GM19043 (cell line): ENCODE data around the gene PPP1R18.

Source experiments
- ATAC-seq: cut with Tn5 transposase; IDR thresholded peaks from one replicate; pipeline ENCODE4 v1.9.1; 2021; ENCODE audit warnings: low read depth; ENCODE audit not compliant: unreplicated experiment

The PPP1R18 gene

DNA sequence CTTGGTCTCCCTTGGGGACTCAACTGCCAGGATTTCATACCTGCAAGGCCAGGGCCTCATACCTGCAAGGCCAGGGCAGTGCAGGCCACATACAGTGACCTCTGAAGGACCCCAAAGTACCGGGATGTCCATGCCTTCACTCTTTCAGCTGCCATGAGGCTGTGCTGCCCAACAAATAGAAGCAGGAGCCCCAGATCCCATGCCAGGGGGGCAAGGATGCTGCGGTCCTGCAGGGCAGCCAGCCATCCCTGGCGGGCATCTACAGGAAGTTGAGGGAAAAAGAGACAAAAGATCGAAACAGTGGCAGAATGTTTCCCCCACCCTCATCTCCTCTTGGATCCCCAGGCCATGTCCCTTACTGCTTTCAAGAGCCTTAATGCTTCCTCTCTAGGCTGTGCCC is 3.5 kb upstream of the PPP1R18 start:
- no peak for ATAC-seq

DNA sequence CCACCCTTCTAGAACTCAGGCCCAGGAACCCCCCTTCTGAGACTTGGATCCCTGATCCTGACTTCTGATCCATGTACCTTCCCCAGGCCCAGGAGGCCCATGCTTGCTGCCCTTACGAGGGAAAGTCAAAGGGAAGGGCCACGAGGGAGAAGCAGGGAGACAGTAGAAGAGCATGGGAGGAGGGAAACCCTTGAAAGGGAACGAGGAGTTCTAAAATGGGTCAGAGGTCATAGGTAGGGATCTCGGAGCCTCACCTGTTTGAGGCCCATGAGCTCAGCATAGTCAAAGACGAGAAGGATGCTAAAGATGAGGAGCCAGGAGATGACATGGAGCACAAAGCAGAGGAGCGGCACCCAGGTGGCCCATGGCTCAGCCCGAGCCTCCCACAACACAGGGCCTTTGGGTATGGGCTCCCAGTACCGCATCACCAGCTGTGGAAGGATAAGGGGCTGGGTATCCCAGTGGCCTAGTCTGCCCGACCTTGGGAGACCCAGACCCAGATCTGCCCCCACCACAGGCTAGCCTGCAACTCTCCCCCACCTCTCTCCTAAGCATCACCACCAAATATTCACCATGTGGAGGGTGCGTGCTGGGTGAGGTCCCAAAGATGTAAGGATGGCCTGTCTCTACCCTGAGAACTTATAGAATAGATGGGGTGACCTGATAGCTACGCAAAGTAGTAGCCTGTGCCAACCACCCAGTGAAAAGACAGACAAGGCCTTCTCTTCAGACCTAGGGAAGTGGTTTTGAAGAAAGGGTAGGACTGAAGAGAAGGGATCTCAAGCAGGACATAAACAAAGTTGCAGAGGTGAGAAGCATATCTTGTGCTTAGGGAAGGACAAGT is 2.8 kb upstream of the PPP1R18 start:
- no peak for ATAC-seq

GRCh38 chr6:30688569-30688968 is 2.1 kb upstream of the PPP1R18 start:
- ATAC-seq, result no peak

GRCh38 chr6:30687659-30688431 is 1.4 kb upstream of the PPP1R18 start:
- no peak for ATAC-seq

DNA sequence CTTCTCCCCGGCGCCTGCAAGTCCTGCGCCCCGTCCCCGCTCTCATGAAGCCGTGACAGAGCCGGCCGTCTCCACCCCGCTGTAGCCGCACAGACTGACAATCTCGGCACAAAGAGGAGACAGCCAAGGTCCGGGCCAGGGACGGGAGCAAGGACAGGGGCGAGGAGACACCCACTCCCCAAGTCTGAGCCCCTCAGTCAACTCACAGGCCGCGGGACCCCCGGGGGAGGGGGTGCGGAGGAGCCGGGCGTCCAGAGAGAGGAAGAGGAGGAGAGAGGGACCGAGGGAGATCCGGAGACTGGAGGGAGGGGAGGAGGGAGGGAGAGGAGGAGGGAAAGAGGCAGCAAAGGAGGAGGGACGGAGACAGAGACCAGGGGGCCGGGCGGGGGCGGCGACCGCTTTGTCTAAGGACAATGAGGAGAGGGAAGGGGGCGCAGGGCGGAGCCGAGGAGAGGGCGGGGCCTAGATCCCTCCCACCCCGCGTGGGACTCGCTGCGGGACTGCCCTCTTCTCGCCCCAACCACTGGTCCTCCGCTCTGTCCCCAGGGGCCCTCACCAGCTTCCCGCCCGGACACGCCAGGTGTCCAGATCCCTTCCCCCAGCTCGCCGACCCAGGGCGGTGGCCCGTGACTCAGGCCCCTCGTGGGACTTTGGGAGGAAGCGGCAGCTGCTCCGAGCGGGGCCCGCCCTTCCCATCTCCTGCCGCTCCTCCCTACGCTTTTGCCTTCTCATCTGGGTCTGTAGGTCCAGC is 638 bp upstream of the PPP1R18 start:
- peak; percentile 48 for ATAC-seq

GRCh38 chr6:30685157-30686008 is 1.1 kb downstream of the PPP1R18 start:
- ATAC-seq, result no peak

- no peak for ATAC-seq
These were observed 1.9 kb downstream of the PPP1R18 start for GRCh38 chr6:30684386-30685156.

DNA sequence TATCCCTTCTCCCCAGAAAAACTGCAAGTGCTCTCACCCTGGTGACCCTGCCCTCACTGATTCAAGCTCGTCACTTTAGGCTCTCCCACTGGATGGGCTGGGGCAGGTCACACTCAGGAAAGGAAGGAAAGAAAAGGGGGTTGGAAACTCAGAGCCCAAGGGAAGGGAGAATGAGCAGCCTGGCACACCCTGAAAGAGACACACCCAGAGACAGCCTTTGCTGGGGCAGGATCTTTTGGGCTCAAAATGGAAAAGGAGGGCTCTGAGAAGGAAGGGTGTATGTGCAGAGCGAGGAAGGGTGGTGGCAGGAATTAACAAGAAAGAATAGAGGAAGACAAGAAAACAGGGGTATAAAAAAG is 2.5 kb downstream of the PPP1R18 start:
- no peak for ATAC-seq

- no peak for ATAC-seq
These were observed 3.1 kb downstream of the PPP1R18 start for GRCh38 chr6:30683183-30683979.

- ATAC-seq, result peak; percentile 35
These were observed 4.0 kb downstream of the PPP1R18 start for GRCh38 chr6:30682143-30683117.

DNA sequence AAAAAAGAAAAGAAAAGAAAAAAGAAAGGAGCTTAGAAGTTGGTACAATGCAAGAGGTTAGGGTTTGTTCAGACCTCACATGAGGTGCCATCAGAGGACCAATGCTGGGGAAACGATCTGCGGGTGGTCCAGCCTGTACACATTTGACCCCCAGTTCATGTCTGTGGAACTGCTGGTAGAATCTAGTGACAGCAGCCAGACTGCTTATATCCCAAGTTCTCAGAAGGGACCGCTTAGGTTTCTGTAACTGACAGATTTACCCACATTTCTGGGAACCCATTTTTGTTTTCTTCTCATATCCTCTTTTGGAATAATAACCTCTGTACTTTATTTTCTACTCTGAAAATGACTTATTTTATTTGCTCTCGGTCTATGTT is 4.7 kb downstream of the PPP1R18 start:
- no peak for ATAC-seq

GRCh38 chr6:30679765-30680535 is 6.5 kb downstream of the PPP1R18 start:
- ATAC-seq, result no peak

- ATAC-seq, result no peak
These were observed 7.3 kb downstream of the PPP1R18 start for GRCh38 chr6:30678964-30679726.

DNA sequence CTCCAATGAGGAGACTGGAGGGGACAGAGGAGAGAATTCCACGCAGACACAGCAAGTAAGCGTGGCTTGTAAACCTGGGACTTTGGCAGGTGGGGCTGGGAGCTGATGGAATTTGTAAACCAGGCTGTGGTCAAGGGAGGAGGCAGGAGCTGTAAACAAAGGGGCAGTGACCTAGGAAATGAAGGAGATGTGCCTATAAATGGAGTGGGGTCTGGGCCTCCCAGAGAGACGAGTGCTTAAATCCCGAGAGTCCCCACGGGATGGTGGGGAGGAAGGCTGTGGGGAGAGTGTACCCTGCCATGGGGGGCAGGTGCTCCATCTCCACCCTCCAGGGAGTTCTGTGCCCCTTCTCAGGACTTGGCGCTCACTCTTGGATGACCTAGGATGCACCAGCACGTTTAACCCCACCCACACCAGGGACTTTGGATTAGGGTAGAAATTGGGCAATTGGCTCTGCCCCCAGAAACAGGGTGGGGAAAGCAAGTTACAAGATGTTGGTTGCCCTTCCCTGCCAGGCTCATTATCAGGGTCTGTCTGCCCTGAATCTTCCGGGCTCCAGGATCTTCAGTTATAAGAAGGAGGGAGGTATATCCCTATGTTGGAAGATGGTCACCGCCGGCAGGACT is 9.7 kb downstream of the PPP1R18 start:
- no peak for ATAC-seq

DNA sequence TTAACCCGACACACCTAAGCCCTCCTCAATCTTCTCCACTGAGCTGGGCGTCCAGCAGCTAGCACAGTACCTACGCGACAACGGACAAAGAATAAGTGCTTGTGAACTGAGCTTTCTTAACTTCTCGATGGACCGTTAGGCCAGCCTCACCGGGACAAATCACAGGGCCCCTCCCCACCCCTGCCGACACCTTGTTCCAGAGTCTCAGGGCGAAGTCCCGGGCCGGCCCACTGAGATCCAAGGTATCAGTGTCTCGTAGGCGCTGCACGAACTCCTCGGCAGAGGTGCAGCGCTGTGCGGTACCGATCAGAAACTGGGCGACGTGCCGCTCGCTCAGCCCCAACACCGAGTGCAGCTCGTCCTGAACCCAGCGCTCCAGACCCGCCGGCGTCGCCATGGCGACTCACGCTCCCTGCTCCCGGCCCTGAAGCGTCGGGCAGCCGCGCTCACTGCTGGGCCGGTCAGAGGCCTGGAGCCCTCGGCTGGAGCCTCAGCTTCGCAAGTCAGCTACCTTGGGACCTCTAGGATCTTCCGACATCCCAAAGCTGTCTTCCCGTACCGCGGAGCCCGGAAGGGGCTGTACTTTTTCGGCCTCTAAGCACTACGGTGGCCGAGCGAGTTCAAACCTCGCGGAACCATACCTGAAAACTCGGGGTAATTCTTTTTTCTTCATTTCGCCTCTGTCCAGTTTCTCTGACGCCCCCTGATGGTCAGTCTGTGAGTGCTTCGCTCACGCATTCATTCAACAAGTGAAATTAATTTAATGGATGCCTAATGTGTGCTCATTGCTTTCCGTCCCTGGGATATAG is 13.8 kb downstream of the PPP1R18 start, which contains the start of gene DHX16:
Gene DHX16 (minus strand): TSS at position 562 of the 809 bp plus-strand sequence. CDS start 165 bp downstream, at position 397.
- peak; percentile 72 for ATAC-seq
